ENCODE measurements around the gene GKN1. TPM values are rescaled to one million over a fixed set of nuclear protein-coding genes. Genes with fewer than 3 reads are reported as not detected.

The GKN1 gene
- total RNA-seq, 2 experiments from 2014 or later: not detected

- CTCF ChIA-PET: no interaction called here
- POLR2A ChIA-PET: no interaction called here
Observed at GRCh38 chr2:68995916-68996315, 21.5 kb downstream of the GKN1 start.

GRCh38 chr2:68997401-68997800 is 23.0 kb downstream of the GKN1 start:
- CTCF ChIA-PET: interaction anchor here (1.1 kb wide), 1 partner anchor 8 kb away, joined by 4 read pairs; no protein-coding TSS in a partner anchor
- POLR2A ChIA-PET: no interaction called here

GRCh38 chr2:69001879-69002278 is 27.4 kb downstream of the GKN1 start:
- POLR2A ChIA-PET: no interaction called here
- CTCF ChIA-PET: no interaction called here

DNA sequence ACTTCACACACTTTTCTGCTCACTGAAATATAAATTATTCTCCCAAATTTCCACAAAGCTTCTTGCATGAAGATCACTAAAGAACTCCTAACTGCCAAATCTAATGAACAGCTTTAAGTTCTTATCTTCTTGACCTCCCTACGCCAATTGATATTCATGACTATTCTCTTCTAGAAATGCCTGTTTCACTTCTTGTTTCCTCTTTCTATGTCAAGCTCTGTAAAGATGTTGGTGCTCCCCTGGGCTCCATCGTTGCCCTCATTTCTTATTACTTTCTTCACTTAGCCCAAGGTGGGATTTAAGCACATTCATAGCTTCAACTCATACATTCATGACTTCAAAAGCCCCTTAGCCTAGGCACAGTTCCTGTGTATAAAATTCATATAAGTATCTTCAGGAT is 29.3 kb downstream of the GKN1 start:
- CTCF ChIA-PET: no interaction called here
- POLR2A ChIA-PET: no interaction called here

DNA sequence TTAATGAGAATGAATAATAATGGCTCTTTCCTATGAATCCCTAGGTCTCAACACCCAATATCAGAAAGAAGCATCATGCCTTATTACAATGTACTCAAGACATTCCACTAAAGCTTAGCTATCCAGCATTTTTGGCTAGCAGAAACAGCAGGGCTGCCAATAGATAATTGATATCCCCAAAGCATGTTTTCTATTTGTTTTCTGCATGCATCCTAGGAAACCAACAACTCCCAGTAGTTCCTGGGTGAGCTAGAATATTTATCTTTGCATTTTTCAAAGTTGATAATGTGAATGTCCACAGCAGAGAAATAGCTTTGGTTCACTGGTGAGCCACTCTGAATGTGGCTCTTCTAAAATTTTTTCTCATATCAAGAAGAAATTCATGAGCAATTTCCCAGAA is 32.7 kb downstream of the GKN1 start:
- POLR2A ChIA-PET: no interaction called here
- CTCF ChIA-PET: no interaction called here

GRCh38 chr2:69007603-69008002 is 33.2 kb downstream of the GKN1 start:
- POLR2A ChIA-PET: no interaction called here
- CTCF ChIA-PET: no interaction called here

DNA sequence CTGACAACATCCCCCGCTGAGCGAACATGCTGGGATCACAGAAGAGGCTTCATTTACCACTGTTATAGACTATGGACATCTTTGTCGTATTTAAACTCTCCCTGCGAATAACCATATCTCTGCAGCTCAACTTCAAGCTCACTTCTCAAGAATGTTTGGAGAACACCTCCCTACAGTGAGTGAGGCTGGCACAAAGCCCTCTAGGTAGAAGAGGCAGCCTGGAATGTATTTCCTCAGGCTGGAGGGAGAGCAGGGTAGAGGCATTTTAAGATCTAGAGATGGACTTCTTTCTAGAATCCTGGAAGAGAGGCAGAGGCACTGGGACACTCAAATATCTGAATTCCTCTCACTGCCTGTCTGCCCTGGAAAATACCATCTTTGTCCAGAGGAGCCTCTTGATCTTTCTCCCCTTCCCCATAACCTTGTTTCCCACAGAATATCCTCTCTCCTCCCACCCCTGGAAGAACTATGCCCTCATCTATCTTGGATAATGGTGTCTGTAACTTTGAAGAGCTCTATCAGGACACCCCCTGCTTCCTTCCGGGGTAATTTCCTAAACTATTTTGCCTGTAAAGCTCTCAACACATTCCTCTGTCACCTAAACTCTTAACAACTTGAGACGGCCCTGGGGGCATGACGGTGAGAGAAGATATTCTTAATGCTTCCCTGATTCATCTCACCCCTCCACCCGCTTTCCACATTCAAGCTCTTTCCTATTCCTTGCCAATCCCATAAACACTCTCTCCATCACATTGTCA is 36.2 kb downstream of the GKN1 start:
- POLR2A ChIA-PET: interaction anchor here (0.6 kb wide), 1 partner anchor 292 kb away, joined by 3 read pairs; no protein-coding TSS in a partner anchor
- CTCF ChIA-PET: no interaction called here

DNA sequence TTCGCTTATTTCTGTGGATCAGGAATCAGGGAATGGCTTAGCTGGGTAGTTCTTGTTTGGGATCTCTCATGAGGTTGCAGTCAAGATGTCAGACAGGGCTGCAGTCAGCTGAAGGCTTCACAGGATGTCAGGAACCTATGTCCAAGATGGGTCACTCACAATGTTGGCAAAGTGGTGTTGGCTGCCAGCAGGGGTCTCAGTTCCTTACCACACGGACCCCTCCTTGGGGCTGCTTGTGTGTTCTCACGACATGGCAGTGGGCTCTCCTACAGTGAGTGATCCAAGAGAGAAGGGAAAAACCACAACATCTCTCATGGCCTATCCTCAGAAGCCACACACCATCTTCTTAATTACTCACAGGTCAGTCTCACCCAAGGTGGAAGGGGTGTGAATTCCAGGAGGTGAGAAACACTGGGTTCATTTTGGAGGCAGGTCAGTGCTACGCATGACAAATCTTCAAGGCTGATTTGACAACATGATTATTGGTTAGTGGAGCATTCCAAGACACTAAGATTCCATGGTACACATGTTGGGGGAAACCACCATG is 37.2 kb downstream of the GKN1 start:
- ChIA-PET POLR2A (interaction anchor here (0.6 kb wide), 1 partner anchor 291 kb away, joined by 3 read pairs; no protein-coding TSS in a partner anchor), CTCF (interaction anchor here (1.0 to 1.4 kb wide), 2 partner anchors 68 to 296 kb away, joined by 4 to 7 read pairs; no protein-coding TSS in a partner anchor)

GRCh38 chr2:69012310-69013141 is 38.1 kb downstream of the GKN1 start:
- CTCF ChIA-PET: interaction anchor here (0.6 to 1.4 kb wide), 5 partner anchors 69 to 304 kb away, joined by 3 to 7 read pairs (median 3); no protein-coding TSS in a partner anchor

DNA sequence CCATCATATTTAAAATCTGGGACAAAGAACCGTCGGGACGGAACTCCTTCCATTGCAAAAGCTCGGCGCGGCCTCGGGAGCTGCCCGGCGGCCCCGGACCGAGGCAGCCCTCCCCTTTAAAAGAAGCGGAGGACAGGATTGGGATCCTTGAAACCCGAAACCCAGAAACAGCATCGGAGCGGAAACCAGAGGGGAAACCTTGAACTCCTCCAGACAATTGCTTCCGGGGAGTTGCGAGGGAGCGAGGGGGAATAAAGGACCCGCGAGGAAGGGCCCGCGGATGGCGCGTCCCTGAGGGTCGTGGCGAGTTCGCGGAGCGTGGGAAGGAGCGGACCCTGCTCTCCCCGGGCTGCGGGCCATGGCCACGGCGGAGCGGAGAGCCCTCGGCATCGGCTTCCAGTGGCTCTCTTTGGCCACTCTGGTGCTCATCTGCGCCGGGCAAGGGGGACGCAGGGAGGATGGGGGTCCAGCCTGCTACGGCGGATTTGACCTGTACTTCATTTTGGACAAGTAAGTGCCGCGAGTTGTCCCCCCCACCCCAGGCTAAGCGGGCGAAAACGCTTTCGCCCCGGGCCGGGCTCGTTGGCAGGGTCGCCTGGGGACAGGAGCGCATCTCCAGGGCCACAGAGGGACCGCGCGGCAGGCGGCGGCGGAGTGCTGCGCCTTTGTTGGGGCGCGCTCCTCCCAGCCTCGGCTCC is 38.9 kb downstream of the GKN1 start, which contains the start of gene ANTXR1:
TSS of gene ANTXR1 (plus strand) at position 38 of the 698 bp plus-strand sequence. CDS start at position 359, 321 bp downstream.
- POLR2A ChIA-PET: no interaction called here
- CTCF ChIA-PET: interaction anchor here (0.6 to 1.4 kb wide), 4 partner anchors 70 to 303 kb away, joined by 3 to 7 read pairs (median 3); no protein-coding TSS in a partner anchor

More at GRCh38 chr2:69012310-69013141, 38.1 kb downstream of the GKN1 start:
- POLR2A ChIA-PET: no interaction called here

- ChIA-PET POLR2A (no interaction called here), CTCF (interaction anchor here (0.6 to 0.8 kb wide), 2 partner anchors 71 to 156 kb away, joined by 3 read pairs; no protein-coding TSS in a partner anchor)
Observed at GRCh38 chr2:69013840-69014821, 39.7 kb downstream of the GKN1 start.

DNA sequence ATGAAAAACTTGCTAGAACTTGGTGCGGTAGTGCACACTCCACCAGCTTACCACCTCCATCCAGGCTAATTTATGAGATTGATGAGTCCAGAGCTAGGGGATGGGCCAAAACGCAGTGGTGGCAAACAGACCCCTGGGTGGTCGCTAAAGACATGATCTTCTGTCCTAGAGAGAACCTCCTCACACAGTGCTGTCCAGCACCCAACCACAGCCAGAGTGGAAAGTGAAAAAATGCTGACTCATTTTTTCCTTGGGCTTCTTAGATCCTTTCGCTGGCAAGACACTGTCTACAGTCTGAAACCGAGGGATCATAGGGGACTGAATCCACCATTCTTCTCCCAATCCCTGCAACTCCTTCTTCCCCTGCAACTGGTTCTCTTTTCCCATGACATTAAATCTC is 42.6 kb downstream of the GKN1 start:
- ChIA-PET POLR2A (no interaction called here), CTCF (no interaction called here)

GRCh38 chr2:69017835-69018234 is 43.4 kb downstream of the GKN1 start:
- ChIA-PET CTCF (no interaction called here), POLR2A (no interaction called here)

GRCh38 chr2:69018678-69019095 is 44.3 kb downstream of the GKN1 start:
- ChIA-PET CTCF (no interaction called here), POLR2A (no interaction called here)

GRCh38 chr2:69020496-69021426 is 46.3 kb downstream of the GKN1 start:
- ChIA-PET CTCF (no interaction called here), POLR2A (no interaction called here)

- ChIA-PET CTCF (no interaction called here), POLR2A (no interaction called here)
Observed at GRCh38 chr2:69021727-69022126, 47.3 kb downstream of the GKN1 start.

DNA sequence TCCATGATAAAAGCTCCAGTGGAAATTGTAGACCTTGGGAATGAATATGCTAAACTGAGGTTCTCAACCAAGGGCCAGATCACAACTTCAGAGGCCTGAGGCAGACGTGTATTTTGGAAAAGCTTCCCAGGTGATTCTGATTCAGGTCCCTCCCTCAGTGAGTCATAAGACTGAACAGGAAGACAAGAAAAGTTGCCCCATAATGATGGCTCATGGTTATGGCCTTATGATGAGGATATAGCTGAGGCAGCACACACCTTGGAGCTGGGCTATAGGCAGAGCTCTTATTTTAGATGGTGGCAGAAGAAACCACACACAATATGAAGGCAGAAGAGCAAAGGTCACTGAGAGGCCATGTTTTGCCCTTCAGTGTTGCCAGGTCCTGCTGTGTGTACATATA is 48.1 kb downstream of the GKN1 start:
- CTCF ChIA-PET: interaction anchor here (1.0 kb wide), 1 partner anchor 284 kb away, joined by 3 read pairs; no protein-coding TSS in a partner anchor
- POLR2A ChIA-PET: no interaction called here
